ENCODE results near the gene ECSIT.

DNA sequence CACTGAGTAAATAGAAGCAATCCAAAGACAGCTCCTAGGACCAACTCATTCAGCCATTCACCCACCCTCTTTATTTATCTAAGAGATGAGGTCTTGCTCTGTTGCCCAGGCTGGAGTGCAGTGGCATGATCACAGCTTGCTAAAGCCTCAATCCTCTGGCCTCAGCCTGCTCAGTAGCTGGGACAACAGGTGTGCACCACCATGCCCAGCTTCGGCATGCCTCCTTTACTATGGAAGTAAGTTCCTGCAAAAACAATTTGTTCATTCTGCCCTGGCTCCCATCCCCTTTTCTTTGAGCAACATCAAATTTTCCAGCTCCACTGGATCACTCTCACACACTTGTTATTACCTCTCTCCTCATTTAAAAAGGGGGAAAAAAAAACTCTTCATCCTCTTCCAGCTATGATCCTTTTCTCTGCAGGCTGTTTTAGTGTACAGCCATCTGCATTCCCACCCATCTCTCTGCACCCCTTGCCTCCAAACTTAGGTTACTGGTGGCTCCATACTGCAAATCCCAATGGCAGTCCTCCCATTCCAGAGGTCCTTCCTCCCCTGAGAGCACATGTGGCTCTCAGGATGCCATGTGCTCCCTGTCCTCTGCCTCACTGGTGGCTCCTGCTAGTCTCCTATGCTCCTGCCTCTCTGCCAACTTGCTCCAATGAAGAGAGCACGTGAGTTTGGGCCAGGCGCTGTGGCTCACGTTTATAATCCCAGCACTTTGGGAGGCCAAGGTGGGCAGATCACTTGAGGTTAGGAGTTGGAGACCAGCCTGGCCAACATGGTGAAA is 27.9 kb upstream of the ECSIT start:
- TF ChIP-seq, protein P1, sequence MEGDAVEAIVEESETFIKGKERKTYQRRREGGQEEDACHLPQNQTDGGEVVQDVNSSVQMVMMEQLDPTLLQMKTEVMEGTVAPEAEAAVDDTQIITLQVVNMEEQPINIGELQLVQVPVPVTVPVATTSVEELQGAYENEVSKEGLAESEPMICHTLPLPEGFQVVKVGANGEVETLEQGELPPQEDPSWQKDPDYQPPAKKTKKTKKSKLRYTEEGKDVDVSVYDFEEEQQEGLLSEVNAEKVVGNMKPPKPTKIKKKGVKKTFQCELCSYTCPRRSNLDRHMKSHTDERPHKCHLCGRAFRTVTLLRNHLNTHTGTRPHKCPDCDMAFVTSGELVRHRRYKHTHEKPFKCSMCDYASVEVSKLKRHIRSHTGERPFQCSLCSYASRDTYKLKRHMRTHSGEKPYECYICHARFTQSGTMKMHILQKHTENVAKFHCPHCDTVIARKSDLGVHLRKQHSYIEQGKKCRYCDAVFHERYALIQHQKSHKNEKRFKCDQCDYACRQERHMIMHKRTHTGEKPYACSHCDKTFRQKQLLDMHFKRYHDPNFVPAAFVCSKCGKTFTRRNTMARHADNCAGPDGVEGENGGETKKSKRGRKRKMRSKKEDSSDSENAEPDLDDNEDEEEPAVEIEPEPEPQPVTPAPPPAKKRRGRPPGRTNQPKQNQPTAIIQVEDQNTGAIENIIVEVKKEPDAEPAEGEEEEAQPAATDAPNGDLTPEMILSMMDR (conservative IDR thresholded peaks at IDR 0.05): no peak
- TF ChIP-seq ZFX (IDR thresholded peaks at IDR 0.05): no peak

All from C4-2B (cell line).